Breast epithelium (tissue), 3 donors: Measurements from ENCODE around the gene ZNF385A.

ENCODE experiments used
- POLR2A ChIP-seq: fragments of 450-650 bp; IDR thresholded peaks from one replicate; pipeline ENCODE4 v1.6.1; 2016; ENCODE audit warnings: antibody characterized with exemption, mild to moderate bottlenecking, moderate library complexity
- TF ChIP-seq, protein P1 (sequence below), 3 donors: fragments of 450-650 bp; IDR thresholded peaks; one replicate each; pipeline ENCODE4 v1.5.1; 2016 to 2017; ENCODE audit warnings: antibody characterized with exemption in 3 of 3, mild to moderate bottlenecking in 3 of 3, moderate library complexity in 3 of 3

- no peak for TF ChIP-seq POLR2A
- TF ChIP-seq, protein P1, sequence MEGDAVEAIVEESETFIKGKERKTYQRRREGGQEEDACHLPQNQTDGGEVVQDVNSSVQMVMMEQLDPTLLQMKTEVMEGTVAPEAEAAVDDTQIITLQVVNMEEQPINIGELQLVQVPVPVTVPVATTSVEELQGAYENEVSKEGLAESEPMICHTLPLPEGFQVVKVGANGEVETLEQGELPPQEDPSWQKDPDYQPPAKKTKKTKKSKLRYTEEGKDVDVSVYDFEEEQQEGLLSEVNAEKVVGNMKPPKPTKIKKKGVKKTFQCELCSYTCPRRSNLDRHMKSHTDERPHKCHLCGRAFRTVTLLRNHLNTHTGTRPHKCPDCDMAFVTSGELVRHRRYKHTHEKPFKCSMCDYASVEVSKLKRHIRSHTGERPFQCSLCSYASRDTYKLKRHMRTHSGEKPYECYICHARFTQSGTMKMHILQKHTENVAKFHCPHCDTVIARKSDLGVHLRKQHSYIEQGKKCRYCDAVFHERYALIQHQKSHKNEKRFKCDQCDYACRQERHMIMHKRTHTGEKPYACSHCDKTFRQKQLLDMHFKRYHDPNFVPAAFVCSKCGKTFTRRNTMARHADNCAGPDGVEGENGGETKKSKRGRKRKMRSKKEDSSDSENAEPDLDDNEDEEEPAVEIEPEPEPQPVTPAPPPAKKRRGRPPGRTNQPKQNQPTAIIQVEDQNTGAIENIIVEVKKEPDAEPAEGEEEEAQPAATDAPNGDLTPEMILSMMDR (IDR thresholded peaks at IDR 0.05): no peak
Observed at GRCh38 chr12:54411391-54412241, 27.1 kb upstream of the ZNF385A start.
